ENCODE results near the gene PINLYP.

GRCh38 chr19:43611788-43612187, 36.2 kb downstream of the PINLYP start, which contains the start of gene SRRM5:
- no peak for TF ChIP-seq ELK1 (IDR thresholded peaks at IDR 0.05; ENCODE audit: low read depth, low read length)
- no peak for TF ChIP-seq CTCF (IDR thresholded peaks at IDR 0.05)
- TF ChIP-seq ZNF302 (CRISPR knock-in tag; IDR thresholded peaks at IDR 0.05) = no peak
- TF ChIP-seq MYC (IDR thresholded peaks at IDR 0.05; ENCODE audit: borderline replicate concordance, low read length) = no peak

Data from A549 (cell line).